HG02642 (cell line): ENCODE measurements around the gene LEMD2.

ENCODE experiments used
- ATAC-seq: cut with Tn5 transposase; IDR thresholded peaks from one replicate; pipeline ENCODE4 v1.9.1; 2021; ENCODE audit warnings: mild to moderate bottlenecking; ENCODE audit not compliant: unreplicated experiment, poor library complexity

Gene LEMD2

GRCh38 chr6:33820784-33821520 lies 32.0 kb upstream of the LEMD2 start:
- no peak for ATAC-seq

- no peak for ATAC-seq
Measured at GRCh38 chr6:33820243-33820642, 31.3 kb upstream of the LEMD2 start.

- ATAC-seq: no peak
Measured at GRCh38 chr6:33819021-33819420, 30.1 kb upstream of the LEMD2 start.

GRCh38 chr6:33818293-33818692 lies 29.4 kb upstream of the LEMD2 start:
- no peak for ATAC-seq

GRCh38 chr6:33817489-33817888 lies 28.6 kb upstream of the LEMD2 start:
- ATAC-seq: no peak

- no peak for ATAC-seq
Measured at GRCh38 chr6:33816911-33817310, 28.0 kb upstream of the LEMD2 start.

GRCh38 chr6:33815854-33816253 lies 26.9 kb upstream of the LEMD2 start:
- ATAC-seq: no peak

- no peak for ATAC-seq
Measured at GRCh38 chr6:33813990-33814985, 25.4 kb upstream of the LEMD2 start.

GRCh38 chr6:33813246-33813904 lies 24.4 kb upstream of the LEMD2 start:
- no peak for ATAC-seq

GRCh38 chr6:33812669-33813068 lies 23.7 kb upstream of the LEMD2 start:
- ATAC-seq: no peak

GRCh38 chr6:33809594-33809993 lies 20.7 kb upstream of the LEMD2 start:
- ATAC-seq: no peak

- ATAC-seq: no peak
Measured at GRCh38 chr6:33808641-33809180, 19.8 kb upstream of the LEMD2 start.

- no peak for ATAC-seq
Measured at GRCh38 chr6:33807606-33808005, 18.7 kb upstream of the LEMD2 start.

- no peak for ATAC-seq
Measured at GRCh38 chr6:33806841-33807240, 17.9 kb upstream of the LEMD2 start.

GRCh38 chr6:33803571-33804053 lies 14.7 kb upstream of the LEMD2 start, which contains the start of gene MLN:
TSS of gene MLN (minus strand) at chr6:33804003. CDS start at chr6:33801163, 2,840 bp downstream.
- no peak for ATAC-seq

GRCh38 chr6:33802186-33802958 lies 13.4 kb upstream of the LEMD2 start:
- no peak for ATAC-seq

- no peak for ATAC-seq
Measured at GRCh38 chr6:33801611-33802010, 12.7 kb upstream of the LEMD2 start.

- ATAC-seq: no peak
Measured at GRCh38 chr6:33800248-33800969, 11.5 kb upstream of the LEMD2 start.
